Nephron progenitor cell (in vitro differentiated cells): ENCODE measurements around the gene SLC22A6.

Experiments used
- DNase-seq: peaks from one replicate; pipeline ENCODE4 v3.0.0; 2021
- H3K27ac Mint-ChIP-seq: 2 replicates; pipeline ENCODE4 v1.8.0; 2021; ENCODE audit warnings: mild to moderate bottlenecking, moderate library complexity, mixed read lengths
- H3K27me3 Mint-ChIP-seq: 2 replicates; pipeline ENCODE4 v1.8.0; 2021; ENCODE audit warnings: mild to moderate bottlenecking, low read depth, mixed read lengths; ENCODE audit not compliant: poor library complexity
- H3K36me3 Mint-ChIP-seq: 2 replicates; pipeline ENCODE4 v1.8.0; 2021; ENCODE audit warnings: low read depth, mixed read lengths
- H3K4me1 Mint-ChIP-seq: 2 replicates; pipeline ENCODE4 v1.8.0; 2021; ENCODE audit warnings: mixed read lengths
- H3K4me3 Mint-ChIP-seq: 2 replicates; pipeline ENCODE4 v1.8.0; 2021; ENCODE audit warnings: mild to moderate bottlenecking, moderate library complexity, mixed read lengths
- H3K9me3 Mint-ChIP-seq: 2 replicates; pipeline ENCODE4 v1.8.0; 2021; ENCODE audit warnings: mild to moderate bottlenecking, moderate library complexity, mixed read lengths
- CTCF ChIP-seq: fragments of 200-600 bp; sonication (generic); IDR thresholded peaks from 2 replicates; pipeline ENCODE4 v1.5.0; 2021; ENCODE audit warnings: antibody characterized with exemption

Gene SLC22A6

GRCh38 chr11:62965574-62965973 lies 19.2 kb downstream of the SLC22A6 start:
- Mint-ChIP-seq H3K4me1 (no peaks in the 10 kb centered on the region), H3K27me3 (peaks cover 29% of the 10 kb centered on the region), H3K9me3 (peaks cover 18% of the 10 kb centered on the region), H3K27ac (no peak overlapping the region), H3K36me3 (no peaks in the 10 kb centered on the region), H3K4me3 (no peak overlapping the region)
- no peak for TF ChIP-seq CTCF
- no peak for DNase-seq

DNA sequence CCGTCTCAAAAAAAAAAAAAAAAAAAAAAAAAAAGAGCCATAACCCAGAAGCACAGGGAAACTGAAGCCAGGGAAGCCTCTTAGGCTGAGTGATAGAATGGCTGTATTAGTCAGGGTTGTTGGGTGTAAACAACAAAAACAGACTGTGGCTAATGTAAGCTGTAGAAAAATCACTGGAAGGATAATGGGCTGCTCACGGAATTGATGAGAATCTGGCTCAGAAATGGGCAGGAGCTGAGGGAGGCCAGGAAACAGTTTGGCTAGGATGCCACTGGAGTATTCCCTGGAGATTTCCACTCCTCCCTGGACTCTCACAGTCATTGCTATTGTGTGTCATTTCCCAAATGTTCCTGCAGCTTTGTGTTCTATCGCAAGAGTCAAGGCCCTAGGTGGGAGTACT lies 22.4 kb downstream of the SLC22A6 start:
- no peak for DNase-seq
- TF ChIP-seq CTCF, result no peak
- Mint-ChIP-seq H3K4me3 (no peak overlapping the region), H3K27me3 (peaks cover 17% of the 10 kb centered on the region), H3K4me1 (peaks cover 14% of the 10 kb centered on the region), H3K27ac (no peak overlapping the region), H3K36me3 (no peaks in the 10 kb centered on the region), H3K9me3 (peaks cover 15% of the 10 kb centered on the region)

DNA sequence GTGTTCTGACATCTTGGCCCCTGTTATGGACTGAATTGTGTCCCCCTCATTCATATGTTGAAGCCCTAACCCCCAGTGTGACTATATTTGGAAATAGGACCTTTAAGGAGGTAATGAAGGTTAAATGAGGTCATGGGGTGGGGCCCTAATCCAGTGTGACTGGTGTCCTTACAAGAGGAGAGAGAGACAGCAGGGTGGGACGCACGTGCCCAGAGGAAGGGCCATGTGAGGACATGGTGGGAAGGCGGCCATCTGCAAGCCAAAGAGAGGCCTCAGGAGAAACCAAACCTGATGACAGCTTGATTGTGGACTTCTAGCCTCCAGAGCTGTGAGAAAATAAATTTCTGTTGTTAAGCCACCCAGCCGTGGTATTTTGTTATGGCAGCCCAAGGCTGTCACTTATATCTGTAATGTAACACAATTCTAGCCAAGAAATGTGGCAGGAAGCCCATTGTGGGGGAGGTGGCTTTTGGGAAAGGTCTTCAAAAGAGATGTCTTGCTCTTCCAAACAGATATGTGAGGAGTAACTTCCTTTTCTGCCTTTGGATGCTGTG lies 23.7 kb downstream of the SLC22A6 start:
- TF ChIP-seq CTCF, result no peak
- Mint-ChIP-seq H3K27me3 (peaks cover 23% of the 10 kb centered on the region), H3K27ac (peak overlapping the region; percentile 50), H3K36me3 (no peaks in the 10 kb centered on the region), H3K9me3 (peaks cover 3% of the 10 kb centered on the region), H3K4me3 (no peak overlapping the region), H3K4me1 (peaks cover 14% of the 10 kb centered on the region)
- no peak for DNase-seq

- no peak for TF ChIP-seq CTCF
- Mint-ChIP-seq H3K9me3 (peaks cover 3% of the 10 kb centered on the region), H3K4me3 (no peak overlapping the region), H3K27ac (no peak overlapping the region), H3K4me1 (peaks cover 14% of the 10 kb centered on the region), H3K27me3 (peaks cover 20% of the 10 kb centered on the region), H3K36me3 (no peaks in the 10 kb centered on the region)
- DNase-seq, result no peak
Measured at GRCh38 chr11:62959422-62959980, 25.3 kb downstream of the SLC22A6 start.

GRCh38 chr11:62958547-62959421 lies 26.0 kb downstream of the SLC22A6 start:
- Mint-ChIP-seq H3K27me3 (peaks cover 25% of the 10 kb centered on the region), H3K36me3 (no peaks in the 10 kb centered on the region), H3K9me3 (peaks cover 3% of the 10 kb centered on the region), H3K27ac (peak overlapping the region; percentile 12), H3K4me1 (peaks cover 14% of the 10 kb centered on the region), H3K4me3 (no peak overlapping the region)
- peak; percentile 12 for DNase-seq
- TF ChIP-seq CTCF, result no peak
